Dendritic cell treated with granulocyte-macrophage colony-stimulating factor and Interleukin-4, amounts not matched to agents 40 ng/mL and 50 ng/mL, for 4 days (primary cell): Measurements from ENCODE around the gene NUBPL.
"Not testable (repeated sequence)": the region's sequence is repeated elsewhere in the genome, so short reads cannot be mapped to it uniquely, and the experiment has no call there.

Source experiments
- H3K27ac Mint-ChIP-seq: one replicate; pipeline ENCODE4 v1.8.0; 2022; ENCODE audit warnings: mild to moderate bottlenecking, mixed read lengths
- H3K27me3 Mint-ChIP-seq: one replicate; pipeline ENCODE4 v1.8.0; 2022; ENCODE audit warnings: mild to moderate bottlenecking, mixed read lengths
- H3K36me3 Mint-ChIP-seq: one replicate; pipeline ENCODE4 v1.8.0; 2022; ENCODE audit warnings: low read depth, mixed read lengths
- H3K4me1 Mint-ChIP-seq: one replicate; pipeline ENCODE4 v1.8.0; 2022; ENCODE audit warnings: low read depth, mixed read lengths
- H3K4me3 Mint-ChIP-seq: one replicate; pipeline ENCODE4 v1.8.0; 2022; ENCODE audit warnings: mild to moderate bottlenecking, moderate library complexity, mixed read lengths
- H3K9me3 Mint-ChIP-seq: one replicate; pipeline ENCODE4 v1.8.0; 2022; ENCODE audit warnings: mixed read lengths
- intact Hi-C: fragments of 100-400 bp; cut with micrococcal nuclease; formaldehyde crosslinking; loops from one replicate; pipeline ENCODE4 v1.15.0; 2022

The NUBPL gene

DNA sequence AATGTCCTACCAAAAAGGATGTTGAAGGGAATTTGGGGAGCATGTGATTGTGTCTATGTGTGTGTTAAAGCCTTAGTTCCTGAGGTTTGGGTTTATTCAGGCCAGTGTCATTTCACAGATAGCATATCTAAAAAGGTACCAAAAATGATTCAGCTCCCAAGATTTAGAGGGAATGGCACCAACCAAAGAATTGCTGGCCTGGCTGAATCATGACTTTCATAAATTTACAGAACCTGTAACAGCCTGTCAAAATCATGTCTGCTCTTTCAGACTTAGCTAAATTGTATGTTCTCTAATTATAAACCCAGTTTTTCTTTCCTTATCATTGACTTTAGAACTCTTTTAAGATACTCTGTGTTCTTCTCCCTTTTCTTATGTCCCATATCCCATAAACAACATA lies 231.5 kb downstream of the NUBPL start:
- intact Hi-C loops, result no loop called here
- H3K27me3 Mint-ChIP-seq, result no peaks in the 10 kb centered on the region

DNA sequence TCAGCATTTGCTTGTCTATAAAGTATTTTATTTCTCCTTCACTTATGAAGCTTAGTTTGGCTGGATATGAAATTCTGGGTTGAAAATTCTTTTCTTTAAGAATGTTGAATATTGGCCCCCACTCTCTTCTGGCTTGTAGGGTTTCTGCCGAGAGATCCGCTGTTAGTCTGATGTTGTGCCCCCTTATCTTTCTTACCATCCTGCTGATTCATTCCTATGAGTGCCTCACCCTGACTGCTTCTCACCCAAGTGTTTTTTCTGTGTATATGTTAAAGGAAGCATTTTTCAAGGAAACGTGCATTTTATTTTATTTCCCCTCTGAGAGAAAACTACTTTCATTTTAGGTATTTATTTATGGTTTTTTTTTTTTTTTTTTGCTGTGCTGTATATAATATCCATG lies 236.7 kb downstream of the NUBPL start:
- H3K27me3 Mint-ChIP-seq, H3K36me3 Mint-ChIP-seq, H3K9me3 Mint-ChIP-seq, H3K4me3 Mint-ChIP-seq, H3K4me1 Mint-ChIP-seq, intact Hi-C loops, H3K27ac Mint-ChIP-seq: not testable (repeated sequence)

More for the DNA sequence above, 231.5 kb downstream of the NUBPL start:
- H3K4me3 Mint-ChIP-seq, result no peak overlapping the region
- no peak overlapping the region for H3K27ac Mint-ChIP-seq
- H3K36me3 Mint-ChIP-seq, result no peaks in the 10 kb centered on the region
- no peaks in the 10 kb centered on the region for H3K4me1 Mint-ChIP-seq
- H3K9me3 Mint-ChIP-seq, result no peaks in the 10 kb centered on the region

DNA sequence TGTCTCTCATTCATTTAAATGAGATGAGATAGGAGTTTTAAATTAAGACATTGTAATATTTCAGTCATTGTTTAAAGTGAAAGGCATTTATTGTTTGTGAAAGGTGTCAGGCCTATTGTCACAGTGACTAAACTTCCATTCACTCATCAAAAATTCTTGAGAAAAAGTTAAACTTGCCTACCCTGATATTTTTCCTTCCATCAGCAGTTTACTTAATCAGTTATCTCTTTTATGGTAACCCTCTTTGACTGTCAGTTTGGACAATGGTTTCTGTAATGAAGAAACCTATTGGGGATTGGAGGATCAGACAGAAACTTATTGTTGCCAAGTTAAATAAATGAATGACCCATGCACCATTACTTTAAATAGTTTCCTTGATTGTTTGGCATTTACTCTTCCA lies 241.6 kb downstream of the NUBPL start:
- Mint-ChIP-seq H3K36me3 (no peaks in the 10 kb centered on the region), H3K27ac (no peak overlapping the region)
- intact Hi-C loops, result no loop called here

DNA sequence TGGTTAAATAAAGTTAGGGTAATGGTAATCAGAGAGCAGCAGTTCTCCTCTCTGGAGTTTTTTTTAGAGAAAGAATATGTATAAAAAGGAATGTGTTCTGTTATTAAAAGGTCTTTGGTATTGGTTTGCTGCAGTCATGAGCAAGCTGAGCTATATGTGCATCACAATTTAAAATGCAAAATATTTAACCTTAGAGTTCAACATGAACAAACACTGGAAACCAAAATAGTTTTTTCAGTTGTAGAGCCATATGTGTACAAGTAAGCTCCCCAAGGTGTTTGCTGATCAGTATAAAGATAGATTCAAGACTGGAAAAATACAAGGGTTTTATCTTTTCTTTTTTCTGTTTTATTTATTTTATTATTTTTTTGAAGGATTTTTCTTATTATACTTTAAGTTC lies 245.0 kb downstream of the NUBPL start:
- Mint-ChIP-seq H3K27me3 (no peaks in the 10 kb centered on the region), H3K36me3 (no peaks in the 10 kb centered on the region), H3K4me1 (no peaks in the 10 kb centered on the region), H3K27ac (no peak overlapping the region), H3K4me3 (no peak overlapping the region), H3K9me3 (peaks cover 34% of the 10 kb centered on the region)
- intact Hi-C loops, result no loop called here

More for the DNA sequence above, 241.6 kb downstream of the NUBPL start:
- Mint-ChIP-seq H3K9me3 (no peaks in the 10 kb centered on the region), H3K4me1 (no peaks in the 10 kb centered on the region), H3K27me3 (no peaks in the 10 kb centered on the region), H3K4me3 (no peak overlapping the region)

DNA sequence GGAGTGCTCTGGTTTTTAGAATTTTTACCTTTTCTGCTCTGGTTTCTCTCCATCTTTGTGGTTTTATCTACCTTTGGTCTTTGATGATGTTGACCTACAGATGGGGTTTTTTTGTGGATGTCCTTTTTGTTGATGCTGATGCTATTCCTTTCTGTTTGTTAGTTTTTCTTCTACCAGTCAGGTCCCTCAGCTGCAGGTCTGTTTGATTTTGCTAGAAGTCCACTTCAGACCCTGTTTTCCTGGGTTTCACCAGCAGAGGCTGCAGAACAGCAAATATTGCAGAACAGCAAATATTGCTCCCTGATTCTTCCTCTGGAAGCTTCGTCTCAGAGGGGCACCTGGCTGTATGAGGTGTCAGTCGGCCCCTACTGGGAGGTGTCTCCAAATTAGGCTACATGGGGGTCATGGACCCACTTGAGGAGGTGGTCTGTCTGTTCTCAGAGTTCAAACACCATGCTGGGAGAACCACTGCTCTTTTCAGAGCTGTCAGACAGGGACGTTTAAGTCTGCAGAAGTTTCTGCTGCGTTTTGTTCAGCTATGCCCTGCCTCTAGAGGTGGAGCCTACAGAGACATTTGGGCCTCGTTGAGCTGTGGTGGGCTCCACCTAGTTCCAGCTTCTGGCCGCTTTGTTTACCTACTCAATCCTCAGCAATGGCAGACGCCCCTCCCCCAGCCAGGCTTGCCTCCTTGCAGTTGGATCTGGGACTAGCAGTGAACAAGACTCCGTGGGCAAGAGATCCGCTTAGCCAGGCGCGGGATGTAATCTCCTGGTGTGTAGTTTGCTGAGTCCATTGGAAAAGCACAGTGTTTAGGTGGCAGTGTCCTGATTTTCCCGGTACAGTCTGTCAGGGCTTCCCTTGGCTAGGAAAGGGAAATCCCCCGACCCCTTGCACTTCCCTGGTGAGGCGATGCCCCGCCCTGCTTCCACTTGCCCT lies 250.8 kb downstream of the NUBPL start:
- H3K36me3 Mint-ChIP-seq, H3K27me3 Mint-ChIP-seq, H3K27ac Mint-ChIP-seq, intact Hi-C loops, H3K4me3 Mint-ChIP-seq, H3K4me1 Mint-ChIP-seq: not testable (repeated sequence)
- peaks cover 80% of the 10 kb centered on the region for H3K9me3 Mint-ChIP-seq

DNA sequence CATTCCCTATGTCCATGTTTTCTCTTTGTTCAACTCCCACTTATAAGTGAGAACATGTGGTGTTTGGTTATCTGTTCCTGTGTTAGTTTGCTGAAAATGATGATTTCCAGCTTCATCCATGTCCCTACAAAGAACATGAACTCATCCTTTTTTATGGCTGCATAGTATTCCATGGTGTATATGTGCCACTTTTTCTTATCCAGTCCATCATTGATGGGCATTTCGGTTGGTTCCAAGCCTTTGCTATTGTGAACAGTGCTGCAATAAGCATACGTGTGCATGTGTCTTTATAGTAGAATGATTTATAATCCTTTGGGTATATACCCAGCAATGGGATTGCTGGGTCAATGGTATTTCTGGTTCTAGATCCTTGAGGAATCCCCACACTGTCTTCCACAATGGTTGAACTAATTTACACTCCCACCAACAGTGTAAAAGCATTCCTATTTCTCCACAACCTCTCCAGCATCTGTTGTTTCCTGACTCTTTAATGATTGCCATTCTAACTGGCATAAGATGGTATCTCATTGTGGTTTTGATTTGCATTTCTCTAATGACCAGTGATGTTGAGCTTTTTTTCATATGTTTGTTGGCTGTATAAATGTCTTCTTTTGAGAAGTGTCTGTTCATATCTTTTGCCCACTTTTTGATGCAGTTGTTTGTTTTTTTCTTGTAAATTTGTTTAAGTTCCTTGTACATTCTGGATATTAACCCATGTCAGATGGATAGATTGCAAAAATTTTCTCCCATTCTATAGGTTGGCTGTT lies 252.7 kb downstream of the NUBPL start:
- H3K36me3 Mint-ChIP-seq, H3K4me3 Mint-ChIP-seq, intact Hi-C loops: not testable (repeated sequence)

DNA sequence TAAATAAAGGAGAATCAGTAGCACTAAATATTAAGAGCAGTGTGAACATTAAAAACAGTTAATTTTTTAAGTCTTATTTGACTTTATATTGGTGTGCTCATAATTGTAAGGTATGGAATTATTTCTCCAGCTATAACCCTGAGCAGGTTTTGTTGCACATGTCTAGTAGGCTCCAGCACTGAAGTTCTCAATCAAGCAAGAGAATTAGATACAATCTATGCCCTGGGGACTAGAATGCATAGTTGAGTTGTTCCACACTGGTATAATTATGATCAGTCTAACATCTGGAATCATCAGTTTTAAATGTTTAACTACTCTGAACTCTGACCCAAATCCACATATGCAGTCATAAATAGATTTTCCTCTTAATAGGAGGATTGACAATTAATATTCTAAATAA lies 258.1 kb downstream of the NUBPL start:
- Mint-ChIP-seq H3K36me3 (peaks cover 8% of the 10 kb centered on the region), H3K27me3 (no peaks in the 10 kb centered on the region), H3K27ac (no peak overlapping the region), H3K9me3 (peaks cover 36% of the 10 kb centered on the region), H3K4me1 (no peaks in the 10 kb centered on the region), H3K4me3 (no peak overlapping the region)
- intact Hi-C loops, result no loop called here

More for the DNA sequence above, 252.7 kb downstream of the NUBPL start:
- not testable (repeated sequence) for H3K27ac Mint-ChIP-seq, H3K27me3 Mint-ChIP-seq, H3K4me1 Mint-ChIP-seq
- H3K9me3 Mint-ChIP-seq, result peaks cover 84% of the 10 kb centered on the region

DNA sequence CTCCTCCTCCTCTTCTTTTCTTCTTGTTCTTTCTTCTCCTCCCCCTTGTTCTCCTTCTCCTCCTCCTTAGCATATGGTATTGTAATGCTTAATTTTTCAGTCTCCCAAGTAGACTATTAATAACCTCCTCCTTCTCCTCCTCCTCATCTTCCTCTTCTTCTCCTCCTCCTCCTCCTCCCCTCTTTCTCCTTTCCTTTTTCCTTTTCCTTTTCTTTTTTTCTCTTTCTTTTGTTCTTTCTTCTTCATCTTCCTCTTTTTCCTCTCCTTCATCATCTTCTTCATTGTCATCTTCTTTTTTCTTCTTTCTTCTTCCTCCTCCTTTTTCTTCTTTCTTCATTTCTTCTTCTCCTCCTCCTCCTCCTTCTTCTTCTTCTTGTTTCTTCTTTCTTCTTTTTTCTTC lies 264.3 kb downstream of the NUBPL start:
- Mint-ChIP-seq H3K36me3 (no peaks in the 10 kb centered on the region), H3K4me1 (no peaks in the 10 kb centered on the region), H3K9me3 (no peaks in the 10 kb centered on the region), H3K27ac (no peak overlapping the region), H3K4me3 (no peak overlapping the region), H3K27me3 (no peaks in the 10 kb centered on the region)
- intact Hi-C loops, result no loop called here

DNA sequence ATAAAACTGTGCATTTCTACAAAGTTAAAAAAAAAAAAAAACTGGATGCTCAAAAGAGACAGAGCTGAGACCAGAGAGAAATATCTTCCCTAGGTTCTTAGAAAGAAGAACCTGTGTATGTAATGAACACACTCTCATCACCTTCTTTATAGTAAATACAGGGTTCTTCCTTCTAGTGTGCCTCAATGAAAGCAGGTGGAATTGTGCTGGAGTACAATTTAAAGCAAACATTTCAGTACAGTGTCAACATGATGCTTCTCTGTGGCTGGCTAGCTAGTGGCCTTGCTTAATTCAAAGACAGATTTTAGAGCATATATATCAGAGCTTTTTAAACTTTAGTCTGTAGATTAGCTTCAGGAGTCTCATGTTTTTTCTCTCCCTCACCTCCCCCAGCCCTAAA lies 266.1 kb downstream of the NUBPL start:
- no peaks in the 10 kb centered on the region for H3K9me3 Mint-ChIP-seq
- no peak overlapping the region for H3K27ac Mint-ChIP-seq
- H3K27me3 Mint-ChIP-seq, result no peaks in the 10 kb centered on the region
- H3K4me1 Mint-ChIP-seq, result no peaks in the 10 kb centered on the region
- no peak overlapping the region for H3K4me3 Mint-ChIP-seq
- intact Hi-C loops, result no loop called here
- no peaks in the 10 kb centered on the region for H3K36me3 Mint-ChIP-seq

DNA sequence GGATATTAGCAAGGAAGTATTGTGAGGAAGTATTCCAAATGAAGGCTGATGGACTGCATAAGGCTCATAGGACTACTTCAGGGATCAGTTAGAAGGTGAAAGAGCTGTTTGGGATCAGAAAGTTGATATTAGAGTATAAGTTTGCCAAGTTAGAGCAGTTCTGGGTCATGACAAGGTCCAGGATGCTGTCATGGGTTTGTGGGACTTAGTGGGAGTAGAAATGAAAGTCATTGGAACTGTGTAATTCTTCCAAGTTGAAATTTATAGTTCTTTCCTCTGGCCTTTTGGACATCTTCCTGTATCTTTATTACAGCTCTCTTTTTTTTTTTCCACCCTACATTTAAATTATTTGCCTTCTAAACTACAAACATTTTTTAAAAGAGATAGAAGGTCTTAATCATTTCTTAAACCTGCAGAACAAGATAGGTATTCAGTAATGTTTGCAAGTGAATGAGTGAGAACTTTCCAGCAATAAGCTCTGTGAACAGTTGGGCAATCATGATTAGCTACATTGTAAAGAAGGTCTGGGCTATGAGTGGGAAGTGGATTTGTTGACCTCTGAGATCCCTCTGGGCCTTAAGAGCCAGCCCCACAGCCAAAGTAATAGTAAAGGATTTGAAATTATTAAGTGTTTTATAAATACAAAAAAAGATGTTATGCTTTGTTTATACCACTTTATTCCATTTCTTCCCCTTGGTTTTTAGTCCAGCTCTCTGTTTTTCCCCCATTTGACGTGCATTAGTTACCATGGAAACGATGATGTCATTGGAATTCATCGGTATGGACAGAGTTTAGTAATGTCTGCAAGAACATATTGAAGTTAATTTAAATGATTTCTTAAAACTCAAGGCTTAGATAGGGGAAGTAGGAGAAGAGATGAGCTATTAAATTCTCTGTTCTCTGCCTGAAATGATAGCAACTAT lies 268.0 kb downstream of the NUBPL start:
- no peak overlapping the region for H3K27ac Mint-ChIP-seq
- no peaks in the 10 kb centered on the region for H3K36me3 Mint-ChIP-seq
- no peak overlapping the region for H3K4me3 Mint-ChIP-seq
- intact Hi-C loops, result no loop called here
- H3K4me1 Mint-ChIP-seq, result no peaks in the 10 kb centered on the region
- no peaks in the 10 kb centered on the region for H3K9me3 Mint-ChIP-seq
- no peaks in the 10 kb centered on the region for H3K27me3 Mint-ChIP-seq

DNA sequence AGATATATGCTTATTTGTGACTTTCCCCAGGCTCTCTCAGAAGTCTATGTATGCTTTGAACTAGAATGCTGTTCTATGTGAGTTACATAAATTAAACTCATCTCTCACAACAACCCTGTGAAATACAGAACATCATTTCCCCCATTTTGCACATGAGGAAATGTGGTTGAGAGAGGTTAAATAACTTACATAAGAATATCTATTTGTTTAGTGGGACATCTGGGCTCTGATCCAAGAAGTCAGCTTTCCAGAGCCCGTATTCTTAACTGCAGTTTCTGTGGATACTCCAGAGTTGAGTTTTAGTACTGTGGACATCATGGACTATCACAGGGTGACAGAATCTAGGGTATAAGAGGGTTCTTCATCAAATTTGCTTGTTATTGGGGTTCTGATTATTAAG lies 273.4 kb downstream of the NUBPL start:
- intact Hi-C loops, result no loop called here
- Mint-ChIP-seq H3K4me1 (no peaks in the 10 kb centered on the region), H3K4me3 (no peak overlapping the region), H3K36me3 (no peaks in the 10 kb centered on the region), H3K27ac (no peak overlapping the region), H3K27me3 (no peaks in the 10 kb centered on the region), H3K9me3 (no peaks in the 10 kb centered on the region)

DNA sequence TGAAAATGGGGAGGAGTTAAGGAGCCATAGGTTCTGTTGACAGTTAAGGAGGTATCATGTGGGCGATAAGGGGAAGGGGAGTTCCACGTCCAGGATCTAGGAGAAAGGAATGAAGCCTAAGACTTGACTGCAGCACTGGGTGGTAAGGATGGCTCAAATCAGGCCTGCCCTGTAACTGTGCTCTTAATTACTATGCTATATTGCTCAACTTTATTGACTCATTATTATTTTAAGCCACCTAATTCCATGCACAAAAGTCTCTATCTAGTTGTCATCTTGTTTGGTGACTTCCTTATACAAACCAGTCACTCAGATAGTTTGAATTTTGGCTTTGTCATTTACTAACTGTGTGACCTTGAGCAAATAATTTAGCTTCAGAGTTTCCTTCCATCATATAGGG lies 273.8 kb downstream of the NUBPL start:
- no peaks in the 10 kb centered on the region for H3K9me3 Mint-ChIP-seq
- intact Hi-C loops, result no loop called here
- H3K4me3 Mint-ChIP-seq, result no peak overlapping the region
- no peak overlapping the region for H3K27ac Mint-ChIP-seq
- H3K27me3 Mint-ChIP-seq, result no peaks in the 10 kb centered on the region
- H3K36me3 Mint-ChIP-seq, result no peaks in the 10 kb centered on the region
- no peaks in the 10 kb centered on the region for H3K4me1 Mint-ChIP-seq

DNA sequence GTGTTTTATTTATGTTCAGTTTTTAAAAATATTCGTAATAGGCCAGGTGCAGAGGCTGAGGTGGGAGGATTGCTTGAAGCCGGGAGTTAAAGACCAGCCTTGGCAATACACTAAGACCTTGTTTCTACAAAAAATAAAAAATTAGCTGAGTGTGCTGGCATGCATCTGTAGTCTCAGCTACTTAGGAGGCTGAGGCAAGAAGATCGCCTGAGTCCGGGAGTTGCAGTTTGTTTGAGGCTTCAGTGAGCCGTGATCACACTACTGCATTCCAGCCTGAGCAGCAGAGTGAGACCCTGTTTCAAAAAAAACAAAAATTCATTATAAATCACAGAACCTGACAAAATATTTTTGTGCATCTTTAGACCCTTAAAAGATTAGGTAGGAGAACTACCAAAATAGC lies 275.8 kb downstream of the NUBPL start:
- intact Hi-C loops, result no loop called here
- Mint-ChIP-seq H3K27ac (no peak overlapping the region), H3K36me3 (no peaks in the 10 kb centered on the region)

DNA sequence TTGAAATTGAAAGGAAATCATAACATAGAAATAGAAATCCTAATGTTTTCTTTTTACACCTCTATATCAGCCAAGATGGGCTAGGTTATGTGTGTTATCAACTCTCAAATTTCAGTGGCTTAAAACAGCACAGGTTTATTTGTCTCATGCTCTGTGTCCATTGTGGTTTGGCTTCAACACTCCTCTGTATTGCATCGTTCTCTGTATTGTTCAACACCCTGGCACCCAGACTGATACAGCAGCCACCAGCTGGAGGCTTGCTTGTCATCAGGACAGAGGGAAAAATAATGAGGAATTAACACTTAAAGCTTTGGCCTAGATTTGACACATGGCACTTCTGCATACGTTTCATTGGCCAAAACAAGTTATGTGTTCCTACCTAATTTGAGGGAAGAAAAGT lies 281.7 kb downstream of the NUBPL start:
- H3K27ac Mint-ChIP-seq, result peak overlapping the region; percentile 33
- no peak overlapping the region for H3K4me3 Mint-ChIP-seq
- intact Hi-C loops, result no loop called here
- H3K4me1 Mint-ChIP-seq, result peaks cover 13% of the 10 kb centered on the region
- no peaks in the 10 kb centered on the region for H3K9me3 Mint-ChIP-seq
- no peaks in the 10 kb centered on the region for H3K36me3 Mint-ChIP-seq
- no peaks in the 10 kb centered on the region for H3K27me3 Mint-ChIP-seq

More for the DNA sequence above, 275.8 kb downstream of the NUBPL start:
- no peaks in the 10 kb centered on the region for H3K4me1 Mint-ChIP-seq
- H3K27me3 Mint-ChIP-seq, result no peaks in the 10 kb centered on the region
- no peak overlapping the region for H3K4me3 Mint-ChIP-seq
- no peaks in the 10 kb centered on the region for H3K9me3 Mint-ChIP-seq
